GM20000 (cell line): ENCODE data around the gene MRPL21.

Experiments
- DNase-seq: peaks from one replicate; pipeline ENCODE4 v3.0.0; 2012; ENCODE audit warnings: low spot score
- CTCF ChIP-seq: IDR thresholded peaks from 2 replicates; pipeline ENCODE4 v1.5.1; 2012; ENCODE audit warnings: mild to moderate bottlenecking, control low read depth; ENCODE audit errors: extremely low read depth, missing control alignments

MRPL21 gene

DNA sequence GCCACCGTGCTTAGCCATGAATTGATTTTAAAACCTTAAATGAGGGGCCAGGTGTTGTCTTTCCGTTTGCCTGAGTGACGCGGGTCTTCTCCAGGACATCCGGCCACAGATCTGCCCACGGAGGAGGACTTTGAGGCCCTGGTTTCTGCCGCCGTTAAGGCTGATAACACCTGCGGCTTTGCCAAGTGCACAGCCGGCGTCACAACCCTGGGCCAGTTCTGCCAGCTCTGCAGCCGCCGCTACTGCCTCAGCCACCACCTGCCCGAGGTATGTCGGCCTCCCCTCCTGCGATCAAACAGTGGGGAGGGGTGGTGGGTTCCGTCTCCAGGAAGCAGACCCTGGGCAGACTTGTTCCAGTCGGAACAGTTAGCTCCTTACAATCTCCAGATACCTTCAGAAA lies 34.5 kb upstream of the MRPL21 start:
- TF ChIP-seq CTCF, result no peak
- DNase-seq, result no peak

GRCh38 chr11:68936676-68937620 lies 33.3 kb upstream of the MRPL21 start:
- TF ChIP-seq CTCF, result no peak
- no peak for DNase-seq

- DNase-seq, result no peak
- no peak for TF ChIP-seq CTCF
These were observed 32.7 kb upstream of the MRPL21 start for GRCh38 chr11:68936358-68936636.

DNA sequence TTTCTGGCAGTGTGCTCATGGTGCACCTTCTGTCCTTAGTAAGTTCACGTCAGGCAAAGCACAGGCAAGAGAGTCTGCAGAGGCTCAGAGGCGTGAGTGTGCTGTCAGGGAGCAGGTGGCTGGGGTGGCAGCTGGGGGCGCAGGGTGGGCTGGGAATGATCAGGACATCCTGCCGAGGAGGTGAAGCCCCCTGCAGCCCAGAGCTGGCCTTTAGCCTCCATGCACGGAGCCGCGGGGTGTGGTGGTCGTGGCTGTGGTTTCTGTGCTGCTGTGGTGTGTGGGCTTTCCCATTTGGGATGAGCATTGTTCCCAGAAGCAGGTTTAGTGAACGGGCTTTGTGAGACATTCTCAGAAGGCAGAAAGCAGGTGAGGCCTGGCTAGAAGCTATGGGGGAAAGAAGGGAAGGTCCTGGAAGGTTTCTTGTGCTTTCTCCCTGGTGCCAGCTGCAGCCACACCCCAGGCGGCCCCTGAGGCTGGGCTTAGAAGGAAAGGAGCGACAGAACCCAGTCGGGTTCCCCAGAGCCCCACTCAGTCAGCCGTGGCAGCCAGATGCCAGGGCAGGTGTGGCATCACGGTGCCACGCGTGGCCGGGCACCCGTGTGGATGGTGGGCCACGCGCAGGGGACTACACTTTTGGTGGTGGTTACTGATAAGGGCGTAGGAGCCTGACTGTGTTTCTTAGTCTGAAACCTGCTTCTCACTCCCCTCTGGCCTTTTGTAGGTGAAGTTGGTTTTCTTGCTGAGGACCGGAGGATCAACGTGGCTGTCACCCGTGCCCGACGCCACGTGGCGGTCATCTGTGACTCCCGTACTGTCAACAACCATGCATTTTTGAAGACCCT lies 32.1 kb upstream of the MRPL21 start:
- TF ChIP-seq CTCF, result no peak

DNA sequence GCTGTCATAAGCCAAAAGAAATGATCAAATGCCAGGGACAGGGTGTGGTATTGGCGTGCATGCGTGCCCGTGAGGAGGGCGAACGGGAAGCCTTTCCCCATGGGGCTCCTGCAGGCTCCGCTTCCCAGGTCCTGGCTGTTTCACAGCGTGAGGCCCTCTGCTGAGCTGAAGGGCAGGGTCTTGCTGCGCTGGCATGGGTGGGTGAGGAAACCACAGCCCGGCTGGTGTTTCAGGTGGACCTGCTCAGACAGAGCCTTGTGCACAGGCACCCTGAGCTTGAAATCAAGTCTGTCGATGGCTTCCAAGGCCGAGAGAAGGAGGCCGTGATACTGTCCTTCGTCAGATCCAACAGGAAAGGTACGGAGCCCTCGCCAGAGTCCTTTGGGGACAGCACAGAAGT lies 31.4 kb upstream of the MRPL21 start:
- TF ChIP-seq CTCF, result no peak
- no peak for DNase-seq

More for the DNA sequence above, 32.1 kb upstream of the MRPL21 start:
- no peak for DNase-seq

DNA sequence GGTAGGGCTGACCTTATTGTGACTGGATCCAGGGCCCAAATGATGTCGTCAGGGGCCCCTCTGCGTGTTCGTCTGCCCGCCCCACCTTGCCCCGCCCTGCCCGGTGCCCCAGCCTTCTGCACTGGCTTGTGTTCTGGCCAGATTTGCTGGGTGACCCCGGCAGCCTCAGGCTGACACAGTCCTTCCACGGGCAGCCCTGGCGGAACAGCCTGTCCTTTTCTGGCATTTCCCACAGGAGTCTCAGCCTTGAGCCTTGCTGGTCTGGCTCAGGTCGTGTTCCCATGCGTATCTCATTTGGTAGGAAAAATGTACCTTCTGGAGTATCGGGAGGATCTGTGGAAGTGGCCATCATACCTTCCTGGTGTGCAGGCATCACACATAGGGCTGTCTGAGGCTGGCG lies 31.0 kb upstream of the MRPL21 start:
- TF ChIP-seq CTCF, result no peak
- DNase-seq, result no peak

DNA sequence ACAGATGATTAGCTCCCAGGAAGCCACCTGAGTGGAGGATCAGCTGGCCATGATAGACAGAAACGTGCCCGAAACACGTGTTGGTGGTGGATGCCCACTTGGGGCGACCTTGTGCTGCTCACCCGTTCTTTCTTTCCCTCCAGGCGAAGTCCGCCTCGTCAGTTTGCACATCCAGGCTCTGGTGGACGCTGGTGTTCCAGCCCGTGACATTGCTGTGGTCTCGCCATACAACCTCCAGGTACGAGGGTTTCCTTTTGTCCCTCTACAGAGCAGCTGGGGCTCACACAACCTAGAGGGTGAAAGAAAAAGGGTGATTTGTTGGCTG lies 30.7 kb upstream of the MRPL21 start:
- no peak for DNase-seq
- TF ChIP-seq CTCF, result no peak
